Right hindlimb (tissue), 1 donor: Measurements from ENCODE around the gene CBY3.
"Not testable (repeated sequence)": the region's sequence is repeated elsewhere in the genome, so short reads cannot be mapped to it uniquely, and the experiment has no call there.

Source experiments
- DNase-seq: peaks from one replicate; pipeline ENCODE4 v3.0.0-alpha.2; 2018

The CBY3 gene

DNA sequence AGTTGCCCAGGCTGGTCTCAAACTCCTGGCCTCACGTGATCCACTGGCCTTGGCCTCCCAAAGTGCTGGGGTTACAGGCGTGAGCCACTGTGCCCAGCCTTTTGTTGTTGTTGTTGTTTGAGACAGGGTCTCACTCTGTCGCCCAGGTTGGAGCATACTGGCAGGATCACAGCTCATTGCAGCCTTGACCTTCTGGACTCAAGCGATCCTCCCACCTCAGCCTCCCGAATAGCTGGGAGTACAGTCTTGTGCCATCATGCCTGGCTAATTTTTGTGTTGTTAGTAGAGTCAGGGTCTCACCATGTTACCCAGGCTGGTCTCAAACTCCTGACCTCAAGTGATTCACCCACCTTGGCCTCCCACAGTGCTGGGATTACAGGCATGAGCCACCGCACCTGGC, 19.2 kb downstream of the CBY3 start:
- DNase-seq: not testable (repeated sequence)

DNA sequence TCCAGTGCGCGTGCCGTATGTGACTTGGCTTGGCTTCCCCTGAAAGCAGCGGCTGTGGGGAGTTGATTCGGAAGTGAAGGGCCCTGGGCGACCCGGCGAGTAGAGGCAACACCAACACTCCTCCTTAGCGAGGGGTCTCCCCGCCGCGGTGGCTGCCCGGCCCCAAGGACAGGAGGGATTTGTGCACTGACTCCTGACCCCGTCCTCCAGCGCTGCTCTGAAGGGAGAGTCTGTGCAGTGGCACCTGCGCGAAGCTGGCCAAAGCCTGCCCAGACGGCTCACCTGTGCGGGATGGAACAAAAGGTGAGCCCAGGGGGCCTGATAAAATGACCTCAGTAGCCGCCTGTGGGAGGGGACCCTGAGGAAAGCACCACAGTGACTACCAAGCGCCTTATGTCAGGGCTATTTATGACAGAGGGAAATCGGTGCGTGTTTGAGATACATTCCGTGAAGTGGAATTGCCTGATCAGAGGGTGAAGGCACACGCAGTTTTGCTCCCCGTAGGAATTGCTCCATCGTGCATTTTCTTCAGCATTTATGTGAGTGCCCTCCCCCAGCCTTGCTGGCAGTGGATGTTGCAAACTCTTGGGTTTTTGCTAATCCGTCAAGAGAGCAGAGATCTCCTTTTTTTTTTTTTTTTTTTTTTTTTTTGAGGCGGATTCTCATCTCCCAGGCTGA, 22.5 kb downstream of the CBY3 start:
- not testable (repeated sequence) for DNase-seq

DNA sequence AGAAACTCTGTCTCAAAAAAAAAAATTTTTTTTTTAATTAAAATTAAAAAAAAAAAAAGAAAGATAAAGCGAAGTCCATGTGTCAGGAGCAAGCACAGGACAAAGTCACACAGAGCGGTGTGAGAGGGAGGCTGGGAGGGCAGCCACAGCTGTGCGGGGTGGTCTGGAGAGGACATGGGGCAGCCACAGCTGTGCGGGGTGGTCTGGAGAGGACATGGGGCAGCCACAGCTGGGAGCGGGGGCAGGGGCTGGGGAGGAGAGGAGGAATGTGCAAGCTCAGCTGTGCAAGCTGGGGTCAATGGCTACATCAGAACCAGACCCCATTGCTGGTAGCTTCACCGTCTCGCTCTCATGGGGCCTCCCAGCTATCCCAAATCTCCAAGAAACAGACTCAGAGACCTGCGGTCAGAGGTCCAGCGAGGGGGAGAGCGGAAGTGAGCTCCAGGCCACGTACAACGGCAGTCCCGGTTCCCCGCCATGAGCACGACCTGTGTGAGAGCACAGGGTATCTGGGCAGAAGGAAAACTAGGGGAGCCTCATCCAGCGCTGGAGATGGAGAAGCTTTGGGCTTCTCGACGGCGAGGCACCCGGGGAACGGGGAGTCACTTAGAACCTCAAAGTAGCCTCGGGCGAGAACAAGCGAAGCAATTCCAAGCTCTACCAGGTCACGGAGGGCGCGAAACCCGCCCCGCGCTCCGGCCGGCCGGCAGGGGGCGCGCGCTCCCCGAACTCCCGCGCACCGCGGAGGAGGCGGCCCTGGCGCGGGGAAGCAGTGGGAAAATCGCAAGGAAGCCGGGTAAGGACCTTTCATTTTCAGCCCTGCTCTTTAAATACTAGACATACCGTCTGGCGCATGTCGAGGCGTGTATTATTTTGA, 23.3 kb downstream of the CBY3 start:
- DNase-seq: not testable (repeated sequence)

DNA sequence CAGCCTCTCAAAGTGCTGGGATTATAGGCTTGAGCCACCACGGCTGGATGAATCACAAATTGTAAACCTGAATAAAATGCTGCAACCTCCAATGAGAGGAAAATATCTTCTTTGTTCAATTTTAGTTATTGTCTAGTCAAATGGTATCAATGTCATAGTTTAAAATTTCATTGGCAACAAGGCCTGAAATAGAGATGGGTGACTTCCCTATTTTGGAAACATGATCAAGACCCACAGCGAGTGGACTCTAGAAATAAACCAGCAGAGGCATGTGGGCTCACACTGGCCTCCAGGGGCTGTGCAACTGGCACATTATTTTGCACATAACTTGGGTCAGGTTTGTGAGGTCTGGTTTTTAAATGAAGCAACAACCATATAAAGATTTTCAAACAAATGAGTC, 27.7 kb downstream of the CBY3 start:
- DNase-seq: not testable (repeated sequence)

DNA sequence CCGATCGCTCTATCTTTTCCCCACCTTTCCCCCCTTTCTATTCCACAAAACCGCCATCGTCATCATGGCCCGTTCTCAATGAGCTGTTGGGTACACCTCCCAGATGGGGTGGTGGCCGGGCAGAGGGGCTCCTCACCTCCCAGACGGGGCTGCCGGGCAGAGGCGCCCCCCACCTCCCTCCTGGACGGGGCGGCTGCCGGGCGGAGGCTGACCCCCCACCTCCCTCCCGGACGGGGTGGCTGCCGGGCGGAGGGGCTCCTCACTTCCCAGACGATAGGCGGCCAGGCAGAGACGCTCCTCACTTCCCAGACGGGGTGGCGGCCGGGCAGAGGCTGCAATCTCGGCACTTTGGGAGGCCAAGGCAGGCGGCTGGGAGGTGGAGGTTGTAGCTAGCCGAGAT, 30.6 kb downstream of the CBY3 start:
- DNase-seq: not testable (repeated sequence)

DNA sequence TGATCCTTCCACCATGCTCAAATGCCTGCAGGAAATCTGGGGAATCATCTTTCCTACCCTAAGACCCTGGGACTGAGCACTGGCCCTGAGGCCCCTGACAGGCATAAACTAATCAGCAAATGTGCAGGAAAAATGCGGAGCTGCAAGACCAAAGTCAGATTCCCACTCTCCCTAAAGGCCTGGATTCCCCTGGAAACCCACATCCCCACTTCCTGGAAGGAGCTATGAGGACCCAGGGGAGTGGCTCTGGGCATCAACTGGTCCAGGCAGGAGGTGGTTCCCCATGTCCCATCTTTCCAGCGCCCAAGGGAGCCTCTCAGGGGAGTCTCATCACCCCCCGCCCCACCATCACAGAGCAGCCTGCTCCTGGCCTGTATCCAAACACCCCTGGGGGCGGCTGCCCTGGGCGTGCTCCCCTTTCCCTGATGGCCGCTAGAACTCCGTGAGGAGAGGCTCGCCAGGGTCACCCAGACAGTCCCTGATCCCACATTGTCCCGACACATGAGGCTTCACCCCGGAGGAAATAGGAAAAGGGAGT, 31.6 kb downstream of the CBY3 start:
- DNase-seq: not testable (repeated sequence)

DNA sequence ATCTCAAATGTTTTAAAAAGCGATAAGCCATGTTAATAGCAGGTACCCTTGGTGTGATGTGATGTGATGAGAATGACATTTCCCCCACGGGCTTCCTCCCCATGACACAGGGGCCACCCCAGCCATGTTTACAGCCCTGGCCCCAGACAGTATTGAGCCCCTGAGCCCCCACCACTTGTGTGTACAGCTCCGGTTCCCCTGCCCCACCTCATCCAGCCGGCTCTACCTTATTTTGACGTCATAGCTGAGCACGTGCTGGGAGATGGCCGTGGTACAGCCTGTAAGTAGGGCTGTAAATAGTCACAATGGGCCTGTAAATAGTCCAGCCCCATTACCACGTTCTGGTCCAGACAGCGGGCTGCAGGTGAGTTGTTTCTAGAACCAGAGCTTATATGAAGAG, 32.4 kb downstream of the CBY3 start:
- no peak for DNase-seq

DNA sequence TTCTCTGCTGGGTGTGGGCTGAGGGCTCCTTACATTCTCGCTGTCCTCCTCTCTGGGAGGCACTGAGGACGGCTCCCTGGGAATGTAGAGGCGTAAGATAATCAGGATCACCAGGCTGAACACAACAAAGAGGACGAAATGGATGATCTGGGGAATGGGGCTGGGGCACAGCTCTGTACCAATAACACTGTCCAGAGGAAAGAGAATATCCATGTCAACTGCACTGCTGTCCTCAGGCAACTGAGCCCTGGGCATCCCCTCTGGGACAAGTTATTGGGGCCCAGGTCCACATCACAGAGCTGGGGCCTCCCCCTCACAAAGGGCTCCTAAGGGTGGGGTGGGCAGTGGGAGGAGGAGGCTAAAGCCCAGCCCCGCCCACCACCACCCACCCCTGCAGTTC, 36.1 kb downstream of the CBY3 start:
- DNase-seq: not testable (repeated sequence)

DNA sequence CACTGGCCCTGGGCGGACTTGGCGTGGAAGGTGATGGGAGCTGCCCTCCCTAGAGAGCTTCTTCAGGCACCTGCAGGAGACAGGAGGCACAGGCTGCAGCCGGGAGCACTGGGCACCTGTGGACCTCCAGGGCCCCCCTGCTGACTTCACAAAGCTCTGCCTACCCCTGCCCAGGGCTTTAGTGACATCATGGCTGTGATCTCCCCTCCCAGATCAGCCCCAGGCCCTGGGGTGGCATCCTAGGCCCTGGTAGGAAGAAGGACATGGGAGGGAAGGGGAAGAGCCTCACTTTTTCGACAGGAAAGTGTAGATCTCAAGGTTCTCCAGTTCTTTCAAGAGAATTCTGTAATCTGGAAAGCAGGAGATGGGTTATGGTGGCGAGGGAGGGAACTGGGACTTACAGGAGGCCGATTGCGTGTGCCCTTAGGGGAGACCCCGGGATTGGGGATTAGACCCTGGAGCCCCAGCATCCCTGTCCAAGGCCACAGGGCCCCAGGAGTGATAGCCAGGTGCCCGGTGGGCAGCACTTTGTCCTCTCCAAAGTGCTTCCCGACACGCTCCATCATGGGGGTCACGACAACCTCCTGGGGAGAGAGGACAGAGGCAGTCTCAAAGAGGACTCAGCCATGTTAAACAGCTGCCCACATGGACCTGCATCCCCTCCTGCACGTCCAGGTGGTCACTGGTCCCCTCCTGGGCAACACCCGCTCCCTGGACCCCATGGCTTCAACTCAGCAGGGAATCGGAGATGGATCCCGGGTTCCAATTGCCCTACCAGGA, 37.5 kb downstream of the CBY3 start:
- DNase-seq: not testable (repeated sequence)

DNA sequence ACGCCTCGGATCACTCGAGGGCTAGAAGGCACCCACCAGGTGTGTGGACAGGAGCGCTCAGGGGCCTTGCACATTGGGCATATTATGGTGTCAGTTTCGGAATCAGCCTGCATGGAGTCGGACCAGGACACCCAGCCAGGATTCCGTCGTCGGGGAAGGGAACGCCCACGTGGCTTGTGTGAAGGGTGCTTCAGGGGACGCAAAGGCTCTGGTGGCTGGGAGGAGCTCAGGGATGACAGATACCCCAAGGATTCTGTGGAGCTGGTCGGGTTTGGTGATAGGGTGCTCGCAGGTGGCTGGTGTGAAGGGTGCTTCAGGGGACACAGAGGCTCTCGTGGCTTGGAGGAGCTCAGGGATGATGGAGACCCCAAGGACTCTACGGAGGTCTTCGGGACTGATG, 38.2 kb downstream of the CBY3 start:
- DNase-seq: not testable (repeated sequence)

DNA sequence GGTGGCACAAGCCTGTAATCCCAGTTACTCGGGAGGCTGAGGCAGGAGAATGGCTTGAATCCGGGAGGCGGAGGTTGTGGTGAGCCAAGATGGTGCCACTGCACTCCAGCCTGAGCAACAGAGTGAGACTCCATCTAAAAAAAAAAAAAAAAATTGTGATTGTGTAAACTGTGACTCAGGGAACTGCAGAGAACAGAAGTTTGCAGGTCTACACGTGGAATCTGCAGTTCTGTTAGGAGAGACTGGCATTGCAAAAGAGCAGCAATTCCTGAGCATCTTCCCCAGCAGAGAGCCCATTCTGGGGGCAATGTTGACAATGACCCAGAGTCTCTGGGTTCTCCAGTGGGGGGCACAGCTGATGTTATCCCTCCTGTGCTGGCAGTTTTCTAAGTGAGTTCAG, 39.1 kb downstream of the CBY3 start:
- not testable (repeated sequence) for DNase-seq

DNA sequence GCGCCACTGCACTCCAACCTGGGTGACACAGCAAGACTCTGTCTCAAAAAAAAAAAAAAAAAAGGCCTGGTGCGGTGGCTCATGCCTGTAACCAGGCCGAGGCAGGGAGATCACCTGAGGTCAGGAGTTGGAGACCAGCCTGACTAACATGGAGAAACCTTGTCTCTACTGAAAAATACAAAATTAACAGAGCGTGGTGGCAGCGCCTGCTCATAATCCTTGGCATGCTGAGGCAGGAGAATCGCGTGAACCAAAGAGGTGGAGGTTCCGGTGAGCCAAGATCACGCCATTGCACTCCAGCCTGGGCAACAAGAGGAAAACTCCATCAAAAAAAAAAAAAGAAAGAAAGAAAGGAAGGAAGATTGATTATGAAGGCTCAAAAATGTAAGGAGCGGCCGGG, 41.5 kb downstream of the CBY3 start:
- DNase-seq: not testable (repeated sequence)

DNA sequence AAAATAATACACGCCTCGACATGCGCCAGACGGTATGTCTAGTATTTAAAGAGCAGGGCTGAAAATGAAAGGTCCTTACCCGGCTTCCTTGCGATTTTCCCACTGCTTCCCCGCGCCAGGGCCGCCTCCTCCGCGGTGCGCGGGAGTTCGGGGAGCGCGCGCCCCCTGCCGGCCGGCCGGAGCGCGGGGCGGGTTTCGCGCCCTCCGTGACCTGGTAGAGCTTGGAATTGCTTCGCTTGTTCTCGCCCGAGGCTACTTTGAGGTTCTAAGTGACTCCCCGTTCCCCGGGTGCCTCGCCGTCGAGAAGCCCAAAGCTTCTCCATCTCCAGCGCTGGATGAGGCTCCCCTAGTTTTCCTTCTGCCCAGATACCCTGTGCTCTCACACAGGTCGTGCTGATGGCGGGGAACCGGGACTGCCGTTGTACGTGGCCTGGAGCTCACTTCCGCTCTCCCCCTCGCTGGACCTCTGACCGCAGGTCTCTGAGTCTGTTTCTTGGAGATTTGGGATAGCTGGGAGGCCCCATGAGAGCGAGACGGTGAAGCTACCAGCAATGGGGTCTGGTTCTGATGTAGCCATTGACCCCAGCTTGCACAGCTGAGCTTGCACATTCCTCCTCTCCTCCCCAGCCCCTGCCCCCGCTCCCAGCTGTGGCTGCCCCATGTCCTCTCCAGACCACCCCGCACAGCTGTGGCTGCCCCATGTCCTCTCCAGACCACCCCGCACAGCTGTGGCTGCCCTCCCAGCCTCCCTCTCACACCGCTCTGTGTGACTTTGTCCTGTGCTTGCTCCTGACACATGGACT, 46.3 kb downstream of the CBY3 start:
- not testable (repeated sequence) for DNase-seq

DNA sequence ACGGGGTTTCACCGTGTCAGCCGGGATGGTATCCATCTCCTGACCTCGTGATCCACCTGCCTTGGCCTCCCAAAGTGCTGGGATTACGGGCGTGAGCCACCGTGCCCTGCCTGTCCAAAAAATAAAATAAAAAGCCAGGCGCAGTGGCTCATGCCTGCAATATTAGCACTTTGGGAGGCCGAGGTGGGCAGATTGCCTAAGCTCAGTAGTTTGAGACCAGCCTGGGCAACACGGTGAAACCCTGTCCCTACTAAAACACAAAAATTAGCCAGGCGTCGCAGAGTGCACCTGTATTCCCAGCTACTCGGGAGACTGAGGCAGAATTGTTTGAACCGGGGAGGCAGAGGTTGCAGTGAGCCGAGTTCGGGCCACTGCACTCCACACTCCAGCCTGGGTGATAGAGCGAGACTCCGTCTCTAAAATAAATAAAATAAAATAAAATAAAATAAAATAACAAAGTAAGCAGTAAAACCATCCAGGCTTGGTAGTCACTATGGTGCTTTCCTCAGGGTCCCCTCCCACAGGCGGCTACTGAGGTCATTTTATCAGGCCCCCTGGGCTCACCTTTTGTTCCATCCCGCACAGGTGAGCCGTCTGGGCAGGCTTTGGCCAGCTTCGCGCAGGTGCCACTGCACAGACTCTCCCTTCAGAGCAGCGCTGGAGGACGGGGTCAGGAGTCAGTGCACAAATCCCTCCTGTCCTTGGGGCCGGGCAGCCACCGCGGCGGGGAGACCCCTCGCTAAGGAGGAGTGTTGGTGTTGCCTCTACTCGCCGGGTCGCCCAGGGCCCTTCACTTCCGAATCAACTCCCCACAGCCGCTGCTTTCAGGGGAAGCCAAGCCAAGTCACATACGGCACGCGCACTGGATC, 47.1 kb downstream of the CBY3 start:
- not testable (repeated sequence) for DNase-seq
